NT2/D1 (cell line): ENCODE data around the gene CIB2.

Experiments used
- SUZ12 ChIP-seq: IDR thresholded peaks from 2 replicates; pipeline ENCODE4 v1.6.1; 2011; ENCODE audit not compliant: insufficient read length, insufficient read depth; ENCODE audit errors: extremely low read depth
- YY1 ChIP-seq: IDR thresholded peaks from 2 replicates; pipeline ENCODE4 v1.6.1; 2011; ENCODE audit not compliant: insufficient read length, insufficient read depth
- ZNF274 ChIP-seq: IDR thresholded peaks from 2 replicates; pipeline ENCODE4 v1.6.1; 2011; ENCODE audit warnings: mild to moderate bottlenecking, low read depth, low read length

GRCh38 chr15:78178064-78178463 is 46.8 kb upstream of the CIB2 start:
- TF ChIP-seq YY1 = no peak
- no peak for TF ChIP-seq SUZ12
- TF ChIP-seq ZNF274 = no peak
